Breast epithelium (tissue), 4 donors: ENCODE results near the gene SELENOS. TPM values are rescaled to one million over a fixed set of nuclear protein-coding genes. Genes with fewer than 3 reads are reported as not detected.

Experiments
- DNase-seq, 2 donors: peaks; one replicate each; pipeline ENCODE4 v3.0.0-alpha.2; 2019; ENCODE audit warnings: low spot score in 2 of 2
- H3K27ac ChIP-seq, 2 donors: fragments of 200-600 bp; sonication (generic) in 1 of 2; one replicate each; pipeline ENCODE4 v1.5.1; 2016 to 2019; ENCODE audit warnings: mild to moderate bottlenecking in 1 of 2
- H3K27me3 ChIP-seq, 2 donors: fragments of 200-600 bp; sonication (generic) in 1 of 2; one replicate each; pipeline versions ENCODE4 v1.5.1 to v1.6.0; 2017 to 2019; ENCODE audit warnings: control low read depth in 1 of 2, mild to moderate bottlenecking in 1 of 2
- H3K36me3 ChIP-seq: fragments of 200-600 bp; one replicate; pipeline ENCODE4 v1.5.1; 2019
- H3K4me1 ChIP-seq, 2 donors: fragments of 200-600 bp; sonication (generic); one replicate each; pipeline ENCODE4 v1.5.1; 2016 to 2019; ENCODE audit warnings: control low read depth in 1 of 2
- H3K4me3 ChIP-seq, 3 donors: fragments of 200-600 bp; sonication (generic); 1 replicate in 2 of 3; 2 replicates in 1 of 3; pipeline ENCODE4 v1.5.1; 2016 to 2019; ENCODE audit warnings: mild to moderate bottlenecking in 3 of 3, moderate library complexity in 2 of 3
- H3K9me3 ChIP-seq, 2 donors: fragments of 200-600 bp; sonication (generic) in 1 of 2; one replicate each; pipeline ENCODE4 v1.5.1; 2016 to 2019; ENCODE audit warnings: control low read depth in 1 of 2
- POLR2A ChIP-seq: fragments of 450-650 bp; IDR thresholded peaks from one replicate; pipeline ENCODE4 v1.6.1; 2016; ENCODE audit warnings: antibody characterized with exemption, mild to moderate bottlenecking, moderate library complexity
- POLR2AphosphoS5 ChIP-seq, 3 donors: sonication (generic); formaldehyde crosslinking; IDR thresholded peaks; one replicate each; pipeline ENCODE4 v1.6.1; 2017; ENCODE audit warnings: antibody characterized with exemption in 3 of 3
- intact Hi-C: fragments of 100-400 bp; cut with DNase I; formaldehyde crosslinking; loops from one replicate; pipeline ENCODE4 v1.15.1; 2023; ENCODE audit warnings: low total_unique reads
- total RNA-seq, 3 donors: library from RNA; depleted of rRNA; stranded (reverse); fragments of >200 nt; gene quantifications; one replicate each; pipeline ENCODE4 v1.1.0, GENCODE V29; 2016
- TF ChIP-seq, protein P1 (sequence below), 3 donors: fragments of 450-650 bp; IDR thresholded peaks; one replicate each; pipeline ENCODE4 v1.5.1; 2016 to 2017; ENCODE audit warnings: antibody characterized with exemption in 3 of 3, mild to moderate bottlenecking in 3 of 3, moderate library complexity in 3 of 3

The SELENOS gene
- total RNA-seq, 3 donors from 2014 or later, result 56.1 to 76.8 (median 76.4) TPM

DNA sequence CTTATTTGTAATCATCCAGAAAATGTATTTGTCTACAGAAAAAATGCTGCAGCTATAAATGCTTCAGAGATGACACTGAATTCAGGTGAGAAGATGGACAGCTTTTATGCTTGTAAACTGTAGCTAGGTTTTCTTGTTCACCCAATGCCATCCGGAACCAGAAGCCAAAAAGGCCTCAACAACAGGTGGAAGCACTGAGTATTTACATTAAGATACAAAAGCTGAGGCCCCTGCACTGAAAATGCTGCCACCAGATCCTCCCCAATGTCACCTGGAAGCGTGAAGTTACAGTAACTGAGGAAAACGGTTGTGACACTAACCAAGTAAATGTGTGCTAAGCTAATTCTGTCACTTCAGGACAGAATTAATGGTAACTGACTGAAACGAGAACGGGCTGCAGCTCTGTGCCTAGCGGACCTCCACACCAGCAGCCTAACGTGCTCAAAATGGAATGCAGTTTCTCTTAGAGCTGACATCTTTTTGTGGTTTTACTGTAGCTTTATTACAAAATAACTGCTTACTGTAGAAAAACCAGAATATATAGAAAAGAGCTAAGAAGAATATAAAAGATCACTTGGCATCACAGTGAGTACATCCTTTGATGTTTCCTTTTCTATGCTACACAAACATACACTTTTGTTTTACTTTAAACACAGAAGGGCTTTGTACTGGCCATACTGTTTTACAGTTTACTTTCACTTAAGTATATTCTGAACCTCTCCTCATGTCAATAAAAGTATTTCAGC, 33.1 kb downstream of the SELENOS start:
- H3K27ac ChIP-seq, result peak overlapping the region; percentile 75 to 78
- intact Hi-C loops, result no loop called here

DNA sequence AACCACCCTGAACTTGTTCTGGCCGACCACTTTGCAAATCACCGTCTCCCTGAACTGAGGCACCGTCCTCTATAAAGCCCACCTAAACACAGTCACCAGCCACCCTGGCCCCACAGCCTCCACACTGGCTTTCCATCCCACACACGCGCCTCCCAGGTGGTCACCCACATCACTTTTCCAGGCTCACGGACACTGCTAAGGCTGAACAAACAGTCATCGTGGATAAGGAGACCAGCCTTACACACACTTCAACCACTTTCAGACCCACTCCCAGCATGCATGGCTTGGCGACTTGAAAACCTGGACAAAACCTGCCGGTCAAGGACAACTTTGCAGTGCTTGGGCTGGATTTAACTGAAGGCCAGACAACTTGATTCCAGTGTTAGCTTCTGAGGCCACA, 33.9 kb downstream of the SELENOS start:
- no peak for DNase-seq
- intact Hi-C loops, result no loop called here
- H3K4me1 ChIP-seq, result peaks cover 16 to 40% of the 10 kb centered on the region in 2 donors

More for the DNA sequence above, 33.1 kb downstream of the SELENOS start:
- H3K4me3 ChIP-seq, result peak overlapping the region in 1 of 3 donors; percentile 22
- TF ChIP-seq, protein P1, sequence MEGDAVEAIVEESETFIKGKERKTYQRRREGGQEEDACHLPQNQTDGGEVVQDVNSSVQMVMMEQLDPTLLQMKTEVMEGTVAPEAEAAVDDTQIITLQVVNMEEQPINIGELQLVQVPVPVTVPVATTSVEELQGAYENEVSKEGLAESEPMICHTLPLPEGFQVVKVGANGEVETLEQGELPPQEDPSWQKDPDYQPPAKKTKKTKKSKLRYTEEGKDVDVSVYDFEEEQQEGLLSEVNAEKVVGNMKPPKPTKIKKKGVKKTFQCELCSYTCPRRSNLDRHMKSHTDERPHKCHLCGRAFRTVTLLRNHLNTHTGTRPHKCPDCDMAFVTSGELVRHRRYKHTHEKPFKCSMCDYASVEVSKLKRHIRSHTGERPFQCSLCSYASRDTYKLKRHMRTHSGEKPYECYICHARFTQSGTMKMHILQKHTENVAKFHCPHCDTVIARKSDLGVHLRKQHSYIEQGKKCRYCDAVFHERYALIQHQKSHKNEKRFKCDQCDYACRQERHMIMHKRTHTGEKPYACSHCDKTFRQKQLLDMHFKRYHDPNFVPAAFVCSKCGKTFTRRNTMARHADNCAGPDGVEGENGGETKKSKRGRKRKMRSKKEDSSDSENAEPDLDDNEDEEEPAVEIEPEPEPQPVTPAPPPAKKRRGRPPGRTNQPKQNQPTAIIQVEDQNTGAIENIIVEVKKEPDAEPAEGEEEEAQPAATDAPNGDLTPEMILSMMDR (IDR thresholded peaks at IDR 0.05), result no peak
- TF ChIP-seq POLR2AphosphoS5 (IDR thresholded peaks at IDR 0.05), result no peak
- TF ChIP-seq POLR2A, result no peak
- H3K4me1 ChIP-seq, result peaks cover 16 to 44% of the 10 kb centered on the region in 2 donors
- no peaks in the 10 kb centered on the region for H3K27me3 ChIP-seq
- H3K36me3 ChIP-seq, result no peaks in the 10 kb centered on the region
- no peaks in the 10 kb centered on the region for H3K9me3 ChIP-seq
- DNase-seq, result no peak

DNA sequence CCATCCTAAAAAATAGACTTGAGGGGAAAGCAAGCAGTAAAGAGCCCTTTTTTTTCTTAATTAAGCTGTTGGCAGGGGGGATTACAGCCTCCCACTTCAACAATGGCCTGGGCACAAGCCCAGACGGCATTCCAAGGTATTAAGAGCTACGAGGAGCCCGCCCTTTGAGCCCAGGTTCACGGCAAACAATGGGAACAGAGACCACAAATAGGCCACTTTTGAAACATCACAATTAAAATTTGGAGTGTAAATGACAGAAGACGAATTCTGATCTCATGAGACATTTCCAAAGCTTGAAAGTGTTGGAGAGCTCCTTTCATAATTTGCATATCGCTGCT, 34.3 kb downstream of the SELENOS start:
- H3K36me3 ChIP-seq, result no peaks in the 10 kb centered on the region
- no peaks in the 10 kb centered on the region for H3K27me3 ChIP-seq
- no peak for DNase-seq
- TF ChIP-seq POLR2AphosphoS5 (IDR thresholded peaks at IDR 0.05), result no peak
- no peak for TF ChIP-seq POLR2A
- TF ChIP-seq, protein P1 (IDR thresholded peaks at IDR 0.05), result no peak
- H3K9me3 ChIP-seq, result no peaks in the 10 kb centered on the region
- intact Hi-C loops, result no loop called here
- H3K4me3 ChIP-seq, result peak overlapping the region in 1 of 3 donors; percentile 30
- H3K27ac ChIP-seq, result peak overlapping the region; percentile 61 to 63
- H3K4me1 ChIP-seq, result peaks cover 16 to 36% of the 10 kb centered on the region in 2 donors

More for the DNA sequence above, 33.9 kb downstream of the SELENOS start:
- no peaks in the 10 kb centered on the region for H3K9me3 ChIP-seq
- H3K27me3 ChIP-seq, result no peaks in the 10 kb centered on the region
- H3K4me3 ChIP-seq, result no peak overlapping the region
- TF ChIP-seq, protein P1 (IDR thresholded peaks at IDR 0.05), result no peak
- TF ChIP-seq POLR2A (no peak), POLR2AphosphoS5 (IDR thresholded peaks at IDR 0.05) (no peak)
- H3K36me3 ChIP-seq, result no peaks in the 10 kb centered on the region
- peak overlapping the region; percentile 61 to 63 for H3K27ac ChIP-seq

DNA sequence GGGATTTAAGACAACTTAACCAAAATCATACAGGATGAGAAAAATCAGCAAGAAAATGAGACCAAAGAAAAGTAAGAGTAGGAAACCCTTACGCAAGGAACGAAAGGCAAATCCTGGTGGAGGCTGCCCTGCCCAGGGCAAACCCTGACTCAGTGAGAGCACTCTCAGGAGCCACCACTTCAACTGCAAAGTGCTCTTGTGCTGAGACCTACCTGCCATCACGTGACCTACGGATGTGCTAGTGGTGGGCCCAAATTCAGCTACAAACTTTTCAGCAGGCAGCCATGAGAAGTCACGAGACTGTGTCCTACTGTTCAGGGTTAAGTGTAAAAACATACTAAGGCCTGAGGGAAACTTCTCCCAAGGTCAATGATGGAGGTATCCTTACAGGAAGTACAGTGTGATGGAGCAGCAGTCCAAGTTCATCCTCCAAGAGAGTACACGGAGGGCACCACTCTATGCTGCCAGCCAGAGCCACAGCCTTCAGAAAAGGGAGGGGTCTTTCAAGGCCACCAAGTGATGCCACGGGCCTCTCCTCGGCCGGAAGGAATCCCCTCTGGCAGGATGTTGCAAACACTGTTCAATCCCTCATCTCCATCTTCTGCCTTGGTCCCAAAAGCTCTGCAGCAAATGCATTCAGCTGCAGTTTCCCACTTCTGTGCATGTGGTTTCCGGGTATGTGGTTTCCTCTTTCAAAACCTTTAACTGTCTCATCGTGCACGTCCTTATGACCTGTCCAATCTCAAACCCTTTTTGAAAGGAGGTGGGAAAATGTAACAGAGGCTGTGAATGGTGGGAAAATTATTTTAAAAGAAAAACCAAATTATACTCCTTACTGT, 34.9 kb downstream of the SELENOS start:
- Histone ChIP-seq H3K9me3 (no peaks in the 10 kb centered on the region), H3K4me3 (peak overlapping the region in 1 of 3 donors; percentile 30), H3K27me3 (no peaks in the 10 kb centered on the region), H3K27ac (peak overlapping the region; percentile 53 to 61), H3K4me1 (peaks cover 14 to 30% of the 10 kb centered on the region in 2 donors), H3K36me3 (no peaks in the 10 kb centered on the region)
- no peak for DNase-seq
- intact Hi-C loops, result no loop called here
- TF ChIP-seq POLR2A, result no peak
- no peak for TF ChIP-seq POLR2AphosphoS5 (IDR thresholded peaks at IDR 0.05)
- TF ChIP-seq, protein P1 (IDR thresholded peaks at IDR 0.05), result no peak

DNA sequence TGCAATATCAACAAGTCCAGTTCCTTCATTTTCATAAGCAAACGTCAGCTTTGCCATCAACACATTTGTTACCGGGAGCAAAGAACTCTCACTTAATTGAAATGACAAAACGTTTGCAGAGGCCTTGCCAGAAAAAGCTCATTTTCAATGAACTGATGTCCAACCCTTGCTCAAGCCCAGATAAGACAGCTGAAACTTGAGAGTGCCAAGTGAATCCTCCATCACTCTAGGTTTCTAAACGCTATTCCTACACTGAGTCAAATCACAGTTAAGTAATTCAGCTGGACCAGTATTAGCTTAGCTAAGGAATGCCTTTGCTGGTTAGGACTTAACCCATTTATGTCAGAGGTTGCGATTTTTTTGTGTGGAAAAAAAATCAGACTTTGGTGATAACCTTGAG, 36.9 kb downstream of the SELENOS start:
- DNase-seq, result no peak
- Histone ChIP-seq H3K4me1 (peaks cover 8 to 16% of the 10 kb centered on the region in 2 donors), H3K27me3 (no peaks in the 10 kb centered on the region), H3K36me3 (no peaks in the 10 kb centered on the region), H3K27ac (peak overlapping the region in 1 of 2 donors; percentile 3), H3K4me3 (no peak overlapping the region), H3K9me3 (no peaks in the 10 kb centered on the region)
- TF ChIP-seq POLR2AphosphoS5 (IDR thresholded peaks at IDR 0.05) (no peak), POLR2A (no peak)
- TF ChIP-seq, protein P1 (IDR thresholded peaks at IDR 0.05), result no peak
- intact Hi-C loops, result no loop called here
